Neural cell (in vitro differentiated cells): ENCODE results near the gene DUOXA1. TPM values are rescaled to one million over a fixed set of nuclear protein-coding genes. Genes with fewer than 3 reads are reported as not detected.

Experiments
- H2AFZ ChIP-seq: fragments of 200-600, 300-800 bp; sonication (generic), shearing (Covaris generic); 2 replicates; pipeline ENCODE4 v1.6.0; 2014; ENCODE audit warnings: low read depth, mild to moderate bottlenecking, antibody characterized with exemption, low read length, moderate library complexity
- H3F3A ChIP-seq: fragments of 200-600 bp; shearing (Covaris generic); 2 replicates; pipeline ENCODE4 v1.6.1; 2016; ENCODE audit warnings: mild to moderate bottlenecking, moderate library complexity, mixed read lengths, antibody characterized with exemption, low read length; ENCODE audit not compliant: insufficient read depth, poor library complexity, severe bottlenecking
- H3K27ac ChIP-seq: fragments of 200-600, 300-800 bp; sonication (generic), shearing (Covaris generic); 2 replicates; pipeline ENCODE4 v1.5.1; 2014; ENCODE audit warnings: mild to moderate bottlenecking, low read length, moderate library complexity
- H3K27me3 ChIP-seq: fragments of 300-800, 200-600 bp; sonication (generic), shearing (Covaris generic); 2 replicates; pipeline ENCODE4 v1.6.0; 2014; ENCODE audit warnings: mild to moderate bottlenecking, low read depth, low read length, moderate library complexity; ENCODE audit not compliant: insufficient read depth
- H3K36me3 ChIP-seq: fragments of 300-800, 200-600 bp; sonication (generic), shearing (Covaris generic); 2 replicates; pipeline ENCODE4 v1.5.1; 2014; ENCODE audit warnings: mild to moderate bottlenecking, antibody characterized with exemption, low read length, moderate library complexity; ENCODE audit not compliant: insufficient read depth
- H3K4me2 ChIP-seq: fragments of 300-800, 200-600 bp; sonication (generic), shearing (Covaris generic); 2 replicates; pipeline ENCODE4 v1.6.0; 2014; ENCODE audit warnings: mild to moderate bottlenecking, low read length
- H3K4me3 ChIP-seq: fragments of 300-800, 200-600 bp; sonication (generic), shearing (Covaris generic); 2 replicates; pipeline ENCODE4 v1.5.1; 2014; ENCODE audit warnings: mild to moderate bottlenecking, low read length, moderate library complexity
- H3K79me2 ChIP-seq: fragments of 200-600 bp; shearing (Covaris generic); replicated peaks from 2 replicates; pipeline ENCODE4 v1.6.0; 2014; ENCODE audit warnings: mild to moderate bottlenecking, low read length, moderate library complexity; ENCODE audit not compliant: insufficient read depth
- H3K9ac ChIP-seq: fragments of 300-800, 200-600 bp; sonication (generic), shearing (Covaris generic); 2 replicates; pipeline ENCODE4 v1.6.1; 2016; ENCODE audit warnings: mild to moderate bottlenecking, low read length, mixed read lengths
- H3K9me2 ChIP-seq: fragments of 200-600 bp; shearing (Covaris generic); 2 replicates; pipeline ENCODE4 v1.6.1; 2016; ENCODE audit warnings: mild to moderate bottlenecking, low read length, mixed read lengths; ENCODE audit not compliant: insufficient read depth
- H3K9me3 ChIP-seq: fragments of 200-600, 300-800 bp; sonication (generic), shearing (Covaris generic); 2 replicates; pipeline ENCODE4 v1.6.1; 2016; ENCODE audit warnings: mild to moderate bottlenecking, mixed run types, low read length, moderate library complexity, mixed read lengths
- H4K20me1 ChIP-seq: fragments of 200-600 bp; shearing (Covaris generic); 2 replicates; pipeline ENCODE4 v1.6.1; 2016; ENCODE audit warnings: mild to moderate bottlenecking, mixed run types; ENCODE audit not compliant: insufficient read depth
- CTCF ChIP-seq: fragments of 450-650 bp; IDR thresholded peaks from 2 replicates; pipeline ENCODE4 v1.5.1; 2014; ENCODE audit warnings: antibody characterized with exemption, mild to moderate bottlenecking, moderate library complexity; ENCODE audit not compliant: poor library complexity, severe bottlenecking
- EP300 ChIP-seq: fragments of 450-650 bp; conservative IDR thresholded peaks from 2 replicates; pipeline ENCODE4 v1.6.1; 2014; ENCODE audit warnings: antibody characterized with exemption, mild to moderate bottlenecking, moderate library complexity; ENCODE audit not compliant: poor library complexity, severe bottlenecking
- EZH2 ChIP-seq: fragments of 200-600, 300-800 bp; shearing (Covaris generic), sonication (generic); IDR thresholded peaks from 2 replicates; pipeline ENCODE4 v1.6.1; 2014; ENCODE audit warnings: antibody characterized with exemption, low read length, borderline replicate concordance, mild to moderate bottlenecking; ENCODE audit not compliant: insufficient read depth, poor library complexity, severe bottlenecking
- MXI1 ChIP-seq: fragments of 450-650 bp; conservative IDR thresholded peaks from 2 replicates; pipeline ENCODE4 v1.6.1; 2014; ENCODE audit warnings: antibody characterized with exemption, mild to moderate bottlenecking; ENCODE audit not compliant: poor library complexity, severe bottlenecking
- POLR2AphosphoS5 ChIP-seq: IDR thresholded peaks from 2 replicates; pipeline ENCODE4 v1.6.1; 2012
- RAD21 ChIP-seq: fragments of 450-650 bp; conservative IDR thresholded peaks from 2 replicates; pipeline ENCODE4 v1.6.1; 2014; ENCODE audit warnings: antibody characterized with exemption, mild to moderate bottlenecking, moderate library complexity
- REST ChIP-seq: IDR thresholded peaks from 2 replicates; pipeline ENCODE4 v1.6.1; 2012; ENCODE audit warnings: borderline replicate concordance
- SMC3 ChIP-seq: fragments of 450-650 bp; conservative IDR thresholded peaks from 2 replicates; pipeline ENCODE4 v1.6.1; 2014; ENCODE audit warnings: antibody characterized with exemption, mild to moderate bottlenecking, moderate library complexity; ENCODE audit not compliant: poor library complexity
- TAF1 ChIP-seq: IDR thresholded peaks from 2 replicates; pipeline ENCODE4 v1.6.1; 2012; ENCODE audit warnings: low read depth
- polyA plus RNA-seq: library from polyadenylated mRNA; depleted of rRNA; stranded (reverse); fragments of >200 nt; gene quantifications from 2 replicates; pipeline ENCODE4 v1.2.3, GENCODE V29; 2014

Gene DUOXA1
- polyA plus RNA-seq, 1 donor from 2014 or later, result not detected

GRCh38 chr15:45146405-45146804, 16.7 kb upstream of the DUOXA1 start:
- Histone ChIP-seq H3K9me3 (no peaks in the 10 kb centered on the region), H2AFZ (no peak overlapping the region), H3K79me2 (no peaks in the 10 kb centered on the region), H3K27ac (no peak overlapping the region), H3F3A (no peaks in the 10 kb centered on the region), H4K20me1 (no peaks in the 10 kb centered on the region), H3K27me3 (no peaks in the 10 kb centered on the region), H3K4me3 (no peak overlapping the region), H3K36me3 (no peaks in the 10 kb centered on the region), H3K9me2 (no peaks in the 10 kb centered on the region), H3K4me2 (no peak overlapping the region), H3K9ac (no peak overlapping the region)
- TF ChIP-seq RAD21 (no peak), POLR2AphosphoS5 (no peak), TAF1 (no peak), EP300 (no peak), EZH2 (no peak), MXI1 (no peak), SMC3 (no peak), CTCF (no peak), REST (no peak)

- Histone ChIP-seq H3K4me3 (no peak overlapping the region), H3K36me3 (no peaks in the 10 kb centered on the region), H4K20me1 (no peaks in the 10 kb centered on the region), H3K9me3 (no peaks in the 10 kb centered on the region), H3K27ac (no peak overlapping the region), H3K27me3 (no peaks in the 10 kb centered on the region), H3K79me2 (no peaks in the 10 kb centered on the region), H3K4me2 (no peak overlapping the region), H3F3A (no peaks in the 10 kb centered on the region), H3K9me2 (no peaks in the 10 kb centered on the region), H3K9ac (no peak overlapping the region), H2AFZ (no peak overlapping the region)
- no peak for TF ChIP-seq CTCF
- no peak for TF ChIP-seq RAD21
- no peak for TF ChIP-seq EZH2
- TF ChIP-seq EP300, result no peak
- no peak for TF ChIP-seq REST
- TF ChIP-seq MXI1, result no peak
- TF ChIP-seq TAF1, result no peak
- no peak for TF ChIP-seq SMC3
- TF ChIP-seq POLR2AphosphoS5, result no peak
These were observed 15.1 kb upstream of the DUOXA1 start for GRCh38 chr15:45144775-45145174.
